HAP-1 (cell line): Measurements from ENCODE around the gene SERPINA9.
"Not testable (repeated sequence)": the region's sequence is repeated elsewhere in the genome, so short reads cannot be mapped to it uniquely, and the experiment has no call there.

ENCODE experiments used
- DNase-seq, 2 experiments: peaks; one replicate each; pipeline ENCODE4 v3.0.0-alpha.2; 2016 to 2020; ENCODE audit warnings: low spot score in 2 of 2
- H3K27me3 ChIP-seq: fragments of 250-450 bp; sonication (Bioruptor Pico); 2 replicates; pipeline ENCODE4 v1.5.1; 2020; ENCODE audit warnings: low read depth, mild to moderate bottlenecking, moderate library complexity
- H3K36me3 ChIP-seq: fragments of 250-450 bp; sonication (Bioruptor Pico); replicated peaks from 2 replicates; pipeline ENCODE4 v1.5.1; 2020; ENCODE audit warnings: mild to moderate bottlenecking
- H3K4me1 ChIP-seq: fragments of 250-450 bp; sonication (Bioruptor Pico); 2 replicates; pipeline ENCODE4 v1.5.1; 2020; ENCODE audit warnings: mild to moderate bottlenecking
- H3K4me3 ChIP-seq: fragments of 250-450 bp; sonication (Bioruptor Pico); 2 replicates; pipeline ENCODE4 v1.5.1; 2020; ENCODE audit warnings: mild to moderate bottlenecking, moderate library complexity
- H3K9me3 ChIP-seq: fragments of 250-450 bp; sonication (Bioruptor Pico); 2 replicates; pipeline ENCODE4 v1.5.1; 2020; ENCODE audit warnings: mild to moderate bottlenecking, moderate library complexity
- in situ Hi-C: fragments of 300-500 bp; cut with MboI; formaldehyde crosslinking; loops from 3 replicates; pipeline ENCODE4 v1.14.3; 2020; ENCODE audit warnings: low sequenced_read_pairs, inconsistent platforms, mixed read lengths

The SERPINA9 gene, protein sequence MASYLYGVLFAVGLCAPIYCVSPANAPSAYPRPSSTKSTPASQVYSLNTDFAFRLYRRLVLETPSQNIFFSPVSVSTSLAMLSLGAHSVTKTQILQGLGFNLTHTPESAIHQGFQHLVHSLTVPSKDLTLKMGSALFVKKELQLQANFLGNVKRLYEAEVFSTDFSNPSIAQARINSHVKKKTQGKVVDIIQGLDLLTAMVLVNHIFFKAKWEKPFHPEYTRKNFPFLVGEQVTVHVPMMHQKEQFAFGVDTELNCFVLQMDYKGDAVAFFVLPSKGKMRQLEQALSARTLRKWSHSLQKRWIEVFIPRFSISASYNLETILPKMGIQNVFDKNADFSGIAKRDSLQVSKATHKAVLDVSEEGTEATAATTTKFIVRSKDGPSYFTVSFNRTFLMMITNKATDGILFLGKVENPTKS

DNA sequence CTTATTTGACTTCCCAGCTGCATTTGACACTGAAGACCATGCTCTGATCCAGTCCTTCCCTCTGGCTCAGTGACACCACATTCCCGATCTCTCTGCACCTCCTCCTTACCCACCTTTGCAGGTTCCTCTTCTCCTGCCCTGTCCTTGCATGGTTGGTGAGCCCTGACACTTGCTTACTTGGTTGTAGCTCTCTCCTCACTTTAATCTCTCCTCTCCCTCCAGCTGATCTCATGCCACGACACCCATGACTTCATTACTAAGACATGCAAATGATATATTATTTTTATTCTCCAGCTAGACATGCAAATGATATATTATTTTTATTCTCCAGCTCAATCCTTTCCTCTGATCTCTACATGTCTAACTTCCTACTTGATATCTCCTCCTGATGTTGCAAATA lies at the start of gene SERPINA9:
Gene SERPINA9, minus strand, starts transcription at position 175 of the 400 bp plus-strand sequence. CDS start 6,357 bp downstream, outside the sequence.
- no peaks in the 10 kb centered on the region; the same call in 1 of the 2 replicates for H3K27me3 ChIP-seq
- no peak for DNase-seq
- H3K4me3 ChIP-seq: no peak within 1 kb of the TSS
- no peaks in the 10 kb centered on the region for H3K9me3 ChIP-seq
- in situ Hi-C loops: no loop called here
- H3K36me3 ChIP-seq: no peaks in the 10 kb centered on the region
- no peaks in the 10 kb centered on the region for H3K4me1 ChIP-seq

GRCh38 chr14:94524093-94524492 lies 48.1 kb upstream of the SERPINA9 start:
- no peaks in the 10 kb centered on the region for H3K4me1 ChIP-seq
- DNase-seq: no peak
- H3K9me3 ChIP-seq: no peaks in the 10 kb centered on the region
- H3K4me3 ChIP-seq: no peak overlapping the region
- no peaks in the 10 kb centered on the region for H3K36me3 ChIP-seq
- H3K27me3 ChIP-seq: no peaks in the 10 kb centered on the region
- in situ Hi-C loops: no loop called here

- H3K9me3 ChIP-seq: no peaks in the 10 kb centered on the region
- in situ Hi-C loops: no loop called here
- DNase-seq: no peak
Measured at GRCh38 chr14:94523265-94523664, 47.3 kb upstream of the SERPINA9 start.

GRCh38 chr14:94522115-94522724 lies 46.2 kb upstream of the SERPINA9 start:
- no peak for DNase-seq
- Histone ChIP-seq H3K4me3 (no peak overlapping the region), H3K27me3 (peaks cover 2% of the 10 kb centered on the region; the same call in 1 of the 2 replicates), H3K36me3 (no peaks in the 10 kb centered on the region), H3K4me1 (no peaks in the 10 kb centered on the region), H3K9me3 (no peaks in the 10 kb centered on the region)
- in situ Hi-C loops: no loop called here

More at GRCh38 chr14:94523265-94523664, 47.3 kb upstream of the SERPINA9 start:
- H3K27me3 ChIP-seq: no peaks in the 10 kb centered on the region; the same call in 1 of the 2 replicates
- H3K4me1 ChIP-seq: no peaks in the 10 kb centered on the region
- H3K36me3 ChIP-seq: no peaks in the 10 kb centered on the region
- H3K4me3 ChIP-seq: no peak overlapping the region

GRCh38 chr14:94521375-94522114 lies 45.5 kb upstream of the SERPINA9 start:
- in situ Hi-C loops: no loop called here
- Histone ChIP-seq H3K36me3 (no peaks in the 10 kb centered on the region), H3K27me3 (peaks cover 7% of the 10 kb centered on the region; the same call in 1 of the 2 replicates), H3K4me1 (no peaks in the 10 kb centered on the region), H3K4me3 (no peak overlapping the region), H3K9me3 (no peaks in the 10 kb centered on the region)
- no peak for DNase-seq

GRCh38 chr14:94517641-94518257 lies 41.8 kb upstream of the SERPINA9 start:
- Histone ChIP-seq H3K9me3 (no peaks in the 10 kb centered on the region), H3K4me1 (no peaks in the 10 kb centered on the region), H3K27me3 (peaks cover 7% of the 10 kb centered on the region; the same call in 1 of the 2 replicates), H3K36me3 (no peaks in the 10 kb centered on the region), H3K4me3 (no peak overlapping the region)
- in situ Hi-C loops: no loop called here
- DNase-seq: no peak

- Histone ChIP-seq H3K27me3 (peaks cover 7% of the 10 kb centered on the region; the same call in 1 of the 2 replicates), H3K36me3 (no peaks in the 10 kb centered on the region), H3K4me3 (no peak overlapping the region), H3K4me1 (no peaks in the 10 kb centered on the region), H3K9me3 (no peaks in the 10 kb centered on the region)
- in situ Hi-C loops: no loop called here
- DNase-seq: no peak
Measured at GRCh38 chr14:94517248-94517640, 41.2 kb upstream of the SERPINA9 start.

DNA sequence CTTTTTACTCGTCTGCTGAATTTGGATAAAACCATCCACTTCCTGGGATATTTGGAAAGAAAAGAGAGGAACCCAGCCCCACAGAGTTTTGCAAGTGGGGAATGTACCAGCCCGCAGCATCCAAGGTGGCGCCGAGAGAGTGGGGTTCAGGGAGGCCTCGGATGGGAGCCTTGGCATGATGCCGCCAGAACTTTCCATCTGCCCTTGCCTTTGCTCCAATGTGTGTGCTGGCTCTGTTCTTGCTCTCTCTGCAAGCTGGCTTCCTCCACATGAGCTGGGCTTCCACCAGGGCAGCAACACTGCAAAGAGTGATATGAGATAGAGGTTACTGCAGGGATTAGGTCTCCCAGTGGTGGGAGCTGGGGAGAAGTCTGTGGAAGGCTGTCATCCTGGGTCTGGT lies 39.9 kb upstream of the SERPINA9 start:
- DNase-seq: no peak
- peaks cover 7% of the 10 kb centered on the region; the same call in 1 of the 2 replicates for H3K27me3 ChIP-seq

DNA sequence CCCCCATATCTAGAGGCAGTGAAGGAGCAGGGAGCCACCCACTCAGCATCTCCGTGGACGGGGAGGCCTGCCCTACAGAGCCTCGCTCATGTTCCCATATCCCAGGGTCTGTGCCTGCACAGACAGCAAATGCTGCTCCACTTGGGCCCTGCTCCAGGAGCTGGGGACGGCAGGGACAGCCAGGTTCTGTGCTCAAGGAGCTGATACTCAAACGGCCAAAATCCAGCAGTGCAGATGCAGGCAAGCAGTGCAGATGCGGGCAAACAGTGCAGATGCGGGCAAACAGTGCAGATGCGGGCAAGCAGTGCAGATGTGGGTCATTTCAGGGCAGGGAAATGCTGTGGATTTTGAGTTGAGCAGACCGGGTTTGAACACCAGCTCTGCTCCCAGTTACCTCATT lies 39.4 kb upstream of the SERPINA9 start:
- H3K9me3 ChIP-seq: no peaks in the 10 kb centered on the region
- no peak overlapping the region for H3K4me3 ChIP-seq
- in situ Hi-C loops: no loop called here
- DNase-seq: no peak
- H3K27me3 ChIP-seq: peaks cover 7% of the 10 kb centered on the region; the same call in 1 of the 2 replicates
- no peaks in the 10 kb centered on the region for H3K4me1 ChIP-seq
- no peaks in the 10 kb centered on the region for H3K36me3 ChIP-seq

More for the DNA sequence above, 39.9 kb upstream of the SERPINA9 start:
- Histone ChIP-seq H3K4me1 (no peaks in the 10 kb centered on the region), H3K4me3 (no peak overlapping the region), H3K36me3 (no peaks in the 10 kb centered on the region), H3K9me3 (no peaks in the 10 kb centered on the region)
- in situ Hi-C loops: no loop called here

- Histone ChIP-seq H3K27me3 (peaks cover 7% of the 10 kb centered on the region; the same call in 1 of the 2 replicates), H3K4me1 (no peaks in the 10 kb centered on the region), H3K4me3 (no peak overlapping the region), H3K9me3 (no peaks in the 10 kb centered on the region), H3K36me3 (no peaks in the 10 kb centered on the region)
- in situ Hi-C loops: no loop called here
- no peak for DNase-seq
Measured at GRCh38 chr14:94514351-94514750, 38.4 kb upstream of the SERPINA9 start.

- H3K4me1 ChIP-seq, H3K27me3 ChIP-seq, H3K4me3 ChIP-seq, H3K36me3 ChIP-seq, in situ Hi-C loops, H3K9me3 ChIP-seq, DNase-seq: not testable (repeated sequence)
Measured at GRCh38 chr14:94510481-94510880, 34.5 kb upstream of the SERPINA9 start.

DNA sequence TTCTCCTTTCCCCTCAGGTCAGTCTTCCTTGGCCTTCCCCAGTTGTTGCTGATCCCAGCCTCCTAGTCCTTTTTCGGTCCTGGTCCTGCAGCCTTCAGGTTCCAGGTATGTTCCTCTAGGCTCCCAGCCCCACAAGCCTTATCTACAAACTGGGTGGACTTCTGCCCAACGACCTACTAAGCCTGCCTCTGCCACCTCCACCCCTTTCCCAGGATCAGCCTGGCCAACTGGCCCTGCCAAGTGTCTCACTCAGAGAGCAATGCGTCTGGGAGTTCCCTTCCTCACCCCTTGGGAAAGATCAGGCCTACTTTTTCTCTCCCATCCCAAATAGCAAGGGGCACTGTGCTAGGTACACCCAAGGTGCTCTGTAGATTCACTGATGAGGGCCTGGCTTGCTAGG lies 33.4 kb upstream of the SERPINA9 start, which contains the start of gene SERPINA12:
Gene SERPINA12, minus strand, starts transcription at position 114 of the 400 bp plus-strand sequence. CDS start 11,072 bp downstream, outside the sequence.
- Histone ChIP-seq H3K4me1 (no peaks in the 10 kb centered on the region), H3K36me3 (no peaks in the 10 kb centered on the region), H3K27me3 (no peaks in the 10 kb centered on the region), H3K9me3 (no peaks in the 10 kb centered on the region), H3K4me3 (no peak within 1 kb of the TSS)
- no peak for DNase-seq
- in situ Hi-C loops: no loop called here

DNA sequence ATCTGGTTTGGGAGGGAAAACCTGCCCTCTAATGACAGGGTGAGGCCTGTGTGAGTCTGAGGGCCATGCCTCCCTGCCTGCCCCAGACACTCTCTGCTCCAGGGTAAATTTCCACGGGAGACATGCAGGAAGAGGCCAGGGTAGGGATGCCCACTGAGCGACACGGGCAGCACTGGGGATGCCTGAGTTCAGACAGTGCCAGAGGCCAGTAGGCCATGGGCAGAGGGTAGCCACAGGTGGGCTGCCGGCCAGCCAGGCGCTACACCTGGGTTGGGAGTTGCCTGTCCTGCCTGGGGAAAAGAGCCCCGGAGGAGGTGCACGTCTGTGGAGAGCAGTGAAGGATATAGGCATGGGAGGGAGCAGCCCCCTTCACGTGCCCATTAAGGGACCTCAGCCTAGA lies 29.6 kb upstream of the SERPINA9 start:
- no peaks in the 10 kb centered on the region for H3K9me3 ChIP-seq
- no peak overlapping the region for H3K4me3 ChIP-seq
- no peaks in the 10 kb centered on the region for H3K36me3 ChIP-seq
- no peak for DNase-seq
- peaks cover 10% of the 10 kb centered on the region for H3K27me3 ChIP-seq
- no peaks in the 10 kb centered on the region for H3K4me1 ChIP-seq
- in situ Hi-C loops: no loop called here
